IPS DF 6.9 (cell line): ENCODE results near the gene CDC14A.

Experiments used
- DNase-seq: peaks from one replicate; pipeline ENCODE4 v3.0.0-alpha.2; 2013; ENCODE audit warnings: low read depth, low spot score
- H3K27ac ChIP-seq: one replicate; pipeline ENCODE4 v1.5.1; 2013; ENCODE audit warnings: low read length, control low read depth
- H3K27me3 ChIP-seq: 2 replicates; pipeline ENCODE4 v1.6.1; 2013; ENCODE audit warnings: mild to moderate bottlenecking, low read length; ENCODE audit not compliant: control insufficient read depth, insufficient read depth
- H3K36me3 ChIP-seq: 2 replicates; pipeline ENCODE4 v1.6.1; 2013; ENCODE audit warnings: low read length; ENCODE audit not compliant: control insufficient read depth, insufficient read depth
- H3K4me1 ChIP-seq: 2 replicates; pipeline ENCODE4 v1.6.1; 2013; ENCODE audit warnings: low read length; ENCODE audit not compliant: control insufficient read depth, insufficient read depth
- H3K4me3 ChIP-seq: 2 replicates; pipeline ENCODE4 v1.5.1; 2013; ENCODE audit warnings: mild to moderate bottlenecking, low read length
- H3K9me3 ChIP-seq: 2 replicates; pipeline ENCODE4 v1.6.1; 2013; ENCODE audit warnings: low read length, inconsistent platforms; ENCODE audit not compliant: control insufficient read depth, insufficient read depth
- WGBS: extraction: QIAGEN DNeasy Blood & Tissue Kit; methylation state at CpG from one replicate; pipeline ENCODE4 v1.1.7; 2013; ENCODE audit warnings: mixed read lengths, missing lambda C conversion rate; ENCODE audit not compliant: insufficient read length, insufficient coverage; 5-methylcytosine and 5-hydroxymethylcytosine counted together

The CDC14A gene

DNA sequence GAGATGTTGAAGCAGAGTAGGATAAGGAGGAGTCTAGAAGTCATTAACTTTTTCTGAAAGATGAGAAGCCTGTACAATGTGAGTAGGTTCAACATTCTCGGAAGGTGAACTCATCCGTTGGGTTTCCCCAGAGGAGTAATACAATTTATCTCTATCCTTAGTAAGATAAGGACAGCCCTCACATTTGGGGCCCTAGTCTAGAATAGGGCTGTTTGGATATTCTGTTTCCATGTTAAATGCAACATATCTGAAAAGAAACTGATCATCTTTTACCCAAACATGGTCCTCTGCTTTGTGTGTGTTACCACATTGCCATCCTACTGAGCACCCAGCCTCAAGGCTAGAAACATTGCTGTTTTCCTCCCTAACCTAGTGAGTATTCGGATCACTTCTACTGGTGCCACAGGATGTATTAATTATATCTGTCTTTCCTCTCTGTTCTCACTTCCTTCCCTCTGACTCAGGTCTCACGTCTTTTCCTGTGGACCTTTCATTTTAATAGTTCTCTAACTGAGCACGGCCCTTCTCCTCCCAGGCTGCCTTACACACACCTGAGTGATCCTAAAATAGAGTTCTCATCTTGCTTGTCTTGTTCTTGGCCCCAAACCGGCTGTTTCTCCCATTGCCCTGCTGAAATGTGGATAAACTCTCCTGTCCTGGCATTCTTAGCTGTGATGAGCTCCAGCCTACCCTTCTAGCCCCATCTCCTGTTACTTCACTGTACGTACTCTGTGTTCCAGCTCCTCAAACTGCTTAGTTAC lies 91.7 kb downstream of the CDC14A start:
- no peaks in the 10 kb centered on the region; the same call in 1 of the 2 replicates for H3K4me1 ChIP-seq
- no peaks in the 10 kb centered on the region for H3K36me3 ChIP-seq
- no peak overlapping the region for H3K27ac ChIP-seq
- H3K27me3 ChIP-seq = no peaks in the 10 kb centered on the region
- H3K9me3 ChIP-seq = no peaks in the 10 kb centered on the region
- no CpG with 5 or more reads among the region's 7 CpGs for WGBS
- no peak for DNase-seq
- H3K4me3 ChIP-seq = no peak overlapping the region

- H3K9me3 ChIP-seq = no peaks in the 10 kb centered on the region
- H3K27me3 ChIP-seq = no peaks in the 10 kb centered on the region
- no peaks in the 10 kb centered on the region for H3K36me3 ChIP-seq
- DNase-seq = no peak
- H3K4me1 ChIP-seq = no peaks in the 10 kb centered on the region
- no peak overlapping the region for H3K27ac ChIP-seq
- no peak overlapping the region for H3K4me3 ChIP-seq
Measured at GRCh38 chr1:100445565-100445964, 93.3 kb downstream of the CDC14A start.

GRCh38 chr1:100448366-100448765 lies 96.1 kb downstream of the CDC14A start:
- no peak for DNase-seq
- Histone ChIP-seq H3K27me3 (no peaks in the 10 kb centered on the region), H3K9me3 (no peaks in the 10 kb centered on the region), H3K4me1 (no peaks in the 10 kb centered on the region), H3K36me3 (no peaks in the 10 kb centered on the region), H3K27ac (no peak overlapping the region), H3K4me3 (no peak overlapping the region)
- no CpG with 5 or more reads among the region's 1 CpG for WGBS

DNA sequence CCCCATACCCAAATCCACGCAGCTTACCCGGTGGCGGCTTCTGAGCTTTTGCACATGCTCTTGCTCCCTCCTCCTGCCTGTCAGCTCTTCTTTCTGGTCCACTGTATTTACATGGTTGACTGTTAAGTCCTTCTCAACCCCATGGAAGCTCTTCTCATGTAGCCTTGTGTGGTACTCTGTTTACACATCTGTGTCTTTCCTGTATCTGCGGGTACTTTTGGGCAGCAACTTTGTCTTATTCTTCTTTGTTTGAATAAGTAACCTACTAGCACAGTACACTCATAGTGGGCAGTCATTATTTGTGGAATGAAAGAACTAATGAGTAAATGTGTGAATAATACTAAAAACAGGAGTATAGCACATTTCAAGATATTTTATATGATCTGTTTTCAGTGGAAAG lies 97.2 kb downstream of the CDC14A start:
- no peak for DNase-seq
- H3K4me3 ChIP-seq = no peak overlapping the region
- H3K36me3 ChIP-seq = no peaks in the 10 kb centered on the region
- H3K27me3 ChIP-seq = no peaks in the 10 kb centered on the region
- no peak overlapping the region for H3K27ac ChIP-seq
- H3K9me3 ChIP-seq = no peaks in the 10 kb centered on the region
- WGBS = no CpG with 5 or more reads among the region's 4 CpGs
- H3K4me1 ChIP-seq = no peaks in the 10 kb centered on the region

DNA sequence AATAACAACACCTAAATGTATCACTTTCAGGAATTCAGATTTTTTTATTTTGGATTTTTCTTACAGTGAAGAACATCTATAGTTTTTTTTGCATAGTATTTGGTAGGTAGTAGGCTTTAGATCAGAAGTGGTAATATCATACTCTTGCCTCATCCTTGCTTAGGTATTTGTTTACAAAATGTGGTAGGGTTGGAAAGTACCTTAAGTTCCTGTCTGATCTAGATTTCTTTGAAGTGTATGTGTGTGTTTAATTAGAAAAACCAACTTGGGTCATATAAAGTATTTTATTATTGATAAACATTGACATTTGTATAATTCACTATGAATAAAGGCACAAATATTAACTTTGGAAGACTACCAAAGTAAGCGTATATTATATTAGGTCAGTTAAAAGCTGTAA lies 100.3 kb downstream of the CDC14A start:
- H3K9me3 ChIP-seq = no peaks in the 10 kb centered on the region
- DNase-seq = no peak
- H3K36me3 ChIP-seq = no peaks in the 10 kb centered on the region
- no peaks in the 10 kb centered on the region for H3K27me3 ChIP-seq
- no peak overlapping the region for H3K27ac ChIP-seq
- H3K4me3 ChIP-seq = no peak overlapping the region
- WGBS = no CpG with 5 or more reads among the region's 1 CpG
- no peaks in the 10 kb centered on the region for H3K4me1 ChIP-seq

DNA sequence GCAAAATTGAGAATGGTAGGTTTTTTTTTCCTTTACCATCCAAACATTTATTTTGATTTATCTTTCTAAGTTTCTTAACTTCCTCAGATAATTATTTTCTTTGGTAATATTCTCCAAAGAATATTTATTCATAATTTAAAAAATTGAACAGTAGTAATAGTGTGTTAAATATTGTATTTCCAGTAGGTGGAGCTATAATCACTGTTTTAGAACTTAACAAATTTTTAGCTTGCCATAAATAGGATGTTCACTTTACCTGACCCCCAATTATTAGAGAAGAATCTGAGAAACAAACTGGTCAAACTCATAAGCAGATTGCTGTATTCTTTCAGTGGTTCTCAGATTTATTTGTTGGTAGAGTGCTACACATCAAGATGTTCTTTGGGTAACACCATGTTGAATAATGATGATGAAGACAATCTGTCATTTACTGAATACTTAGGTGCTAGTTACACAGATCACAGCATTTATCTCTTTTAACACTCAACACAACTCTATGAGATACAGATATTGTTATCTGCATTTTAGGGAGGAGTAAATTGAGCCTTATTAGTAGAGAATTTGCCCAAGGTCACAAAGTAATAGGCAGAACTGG lies 103.3 kb downstream of the CDC14A start:
- no peak overlapping the region for H3K4me3 ChIP-seq
- no peaks in the 10 kb centered on the region for H3K9me3 ChIP-seq
- no peak for DNase-seq
- no peak overlapping the region for H3K27ac ChIP-seq
- no peaks in the 10 kb centered on the region for H3K27me3 ChIP-seq
- no peaks in the 10 kb centered on the region for H3K36me3 ChIP-seq
- peaks cover 1% of the 10 kb centered on the region; the same call in 1 of the 2 replicates for H3K4me1 ChIP-seq

- WGBS = 100% methylated on average over 1 of the region's 2 CpGs
- no peaks in the 10 kb centered on the region for H3K36me3 ChIP-seq
Measured at GRCh38 chr1:100456880-100457279, 104.6 kb downstream of the CDC14A start.

DNA sequence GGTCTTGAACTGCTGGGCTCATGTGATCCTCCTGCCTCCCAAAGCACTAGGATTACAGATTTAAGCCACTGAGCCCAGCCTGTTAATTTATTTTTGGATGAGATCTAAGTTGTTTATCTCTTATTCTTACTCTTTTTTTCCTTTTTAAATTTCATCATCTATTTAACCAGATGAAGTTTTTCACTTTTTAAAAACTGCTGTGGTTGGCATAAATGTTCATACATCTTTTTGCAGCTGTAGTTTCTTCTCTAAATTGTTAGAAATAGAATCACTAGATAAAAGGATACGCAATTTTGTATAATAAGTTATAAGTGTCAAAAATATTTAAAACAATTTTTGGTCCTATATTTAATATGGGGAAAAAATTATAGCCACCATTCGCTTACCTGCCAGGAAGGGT lies 105.4 kb downstream of the CDC14A start:
- DNase-seq = no peak
- no CpG with 5 or more reads among the region's 2 CpGs for WGBS
- Histone ChIP-seq H3K4me3 (no peak overlapping the region), H3K27me3 (no peaks in the 10 kb centered on the region), H3K9me3 (no peaks in the 10 kb centered on the region), H3K36me3 (no peaks in the 10 kb centered on the region), H3K27ac (no peak overlapping the region), H3K4me1 (peaks cover 6% of the 10 kb centered on the region; the same call in 1 of the 2 replicates)

More at GRCh38 chr1:100456880-100457279, 104.6 kb downstream of the CDC14A start:
- Histone ChIP-seq H3K4me1 (peaks cover 4% of the 10 kb centered on the region; the same call in 1 of the 2 replicates), H3K4me3 (no peak overlapping the region), H3K27ac (no peak overlapping the region), H3K9me3 (no peaks in the 10 kb centered on the region), H3K27me3 (no peaks in the 10 kb centered on the region)
- DNase-seq = no peak

- DNase-seq = no peak
- H3K9me3 ChIP-seq = no peaks in the 10 kb centered on the region
- 100% methylated on average over 1 of the region's 6 CpGs for WGBS
- no peaks in the 10 kb centered on the region for H3K27me3 ChIP-seq
- H3K27ac ChIP-seq = no peak overlapping the region
- no peaks in the 10 kb centered on the region for H3K36me3 ChIP-seq
- no peak overlapping the region for H3K4me3 ChIP-seq
- H3K4me1 ChIP-seq = peaks cover 8% of the 10 kb centered on the region; the same call in 1 of the 2 replicates
Measured at GRCh38 chr1:100458661-100459357, 106.5 kb downstream of the CDC14A start.

GRCh38 chr1:100459358-100460114 lies 107.2 kb downstream of the CDC14A start:
- Histone ChIP-seq H3K9me3 (no peaks in the 10 kb centered on the region), H3K4me1 (peaks cover 11% of the 10 kb centered on the region; the same call in 1 of the 2 replicates), H3K27ac (no peak overlapping the region), H3K4me3 (no peak overlapping the region), H3K27me3 (no peaks in the 10 kb centered on the region), H3K36me3 (no peaks in the 10 kb centered on the region)
- WGBS = no CpG with 5 or more reads among the region's 12 CpGs
- DNase-seq = no peak
